NCI-H128 (cell line): ENCODE results near the gene CAMKMT.
"Not testable (repeated sequence)": the region's sequence is repeated elsewhere in the genome, so short reads cannot be mapped to it uniquely, and the experiment has no call there.

ENCODE experiments used
- DNase-seq: peaks from one replicate; lab custom pipeline; 2025; ENCODE audit not compliant: unreplicated experiment; lab: John Stamatoyannopoulos, UW

Gene CAMKMT

GRCh38 chr2:44496130-44496529, 134.4 kb downstream of the CAMKMT start:
- no peak for DNase-seq

- DNase-seq, result no peak
Observed at GRCh38 chr2:44498551-44498950, 136.8 kb downstream of the CAMKMT start.

GRCh38 chr2:44505664-44506063, 143.9 kb downstream of the CAMKMT start:
- DNase-seq, result not testable (repeated sequence)

GRCh38 chr2:44510246-44510645, 148.5 kb downstream of the CAMKMT start:
- no peak for DNase-seq

- DNase-seq, result no peak
Observed at GRCh38 chr2:44515416-44515815, 153.7 kb downstream of the CAMKMT start.

GRCh38 chr2:44519026-44519425, 157.3 kb downstream of the CAMKMT start:
- no peak for DNase-seq

- DNase-seq, result no peak
Observed at GRCh38 chr2:44522846-44523245, 161.1 kb downstream of the CAMKMT start.

- DNase-seq, result no peak
Observed at GRCh38 chr2:44524347-44524926, 162.7 kb downstream of the CAMKMT start.

GRCh38 chr2:44526352-44526751, 164.6 kb downstream of the CAMKMT start:
- no peak for DNase-seq

- no peak for DNase-seq
Observed at GRCh38 chr2:44528595-44528994, 166.8 kb downstream of the CAMKMT start.

GRCh38 chr2:44529448-44529847, 167.7 kb downstream of the CAMKMT start:
- DNase-seq, result no peak

GRCh38 chr2:44531289-44531688, 169.5 kb downstream of the CAMKMT start:
- DNase-seq, result no peak

- DNase-seq, result no peak
Observed at GRCh38 chr2:44532031-44532430, 170.3 kb downstream of the CAMKMT start.

GRCh38 chr2:44533508-44533907, 171.8 kb downstream of the CAMKMT start:
- DNase-seq, result no peak

- no peak for DNase-seq
Observed at GRCh38 chr2:44535376-44535775, 173.6 kb downstream of the CAMKMT start.

GRCh38 chr2:44537264-44537663, 175.5 kb downstream of the CAMKMT start:
- DNase-seq, result no peak

- DNase-seq, result no peak
Observed at GRCh38 chr2:44542520-44542919, 180.8 kb downstream of the CAMKMT start.

- peak; percentile 42 for DNase-seq
Observed at GRCh38 chr2:44543773-44544725, 182.3 kb downstream of the CAMKMT start.

GRCh38 chr2:44545005-44545404, 183.3 kb downstream of the CAMKMT start:
- peak; percentile 28 for DNase-seq

- no peak for DNase-seq
Observed at GRCh38 chr2:44546459-44547127, 184.8 kb downstream of the CAMKMT start.

- DNase-seq, result no peak
Observed at GRCh38 chr2:44547718-44548117, 186.0 kb downstream of the CAMKMT start.
